ENCODE results near the gene TMEM214.

TMEM214 gene

DNA sequence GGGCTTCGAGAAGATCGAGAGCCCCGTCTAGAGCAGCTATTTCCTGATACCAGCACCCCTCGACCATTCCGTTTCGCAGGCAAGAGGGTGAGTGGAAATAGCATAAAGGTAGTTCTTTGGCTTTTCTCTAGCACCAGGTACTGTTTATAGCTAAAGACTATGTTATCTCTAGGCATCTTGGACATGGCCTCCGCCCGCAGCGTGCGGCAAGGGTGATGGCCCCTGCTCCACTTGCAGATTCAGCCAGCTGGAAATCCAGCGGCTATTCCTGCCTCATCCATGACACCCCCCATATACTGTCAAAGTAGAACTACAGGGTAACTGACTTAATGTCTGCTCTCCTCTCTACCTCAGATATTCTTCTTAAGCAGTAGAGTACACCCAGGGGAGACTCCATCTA lies 22.0 kb downstream of the TMEM214 start:
- H3K9me2 ChIP-seq (replicated peaks; ENCODE audit: low read depth, low read length), result no peaks in the 10 kb centered on the region
- TF ChIP-seq, protein P1, sequence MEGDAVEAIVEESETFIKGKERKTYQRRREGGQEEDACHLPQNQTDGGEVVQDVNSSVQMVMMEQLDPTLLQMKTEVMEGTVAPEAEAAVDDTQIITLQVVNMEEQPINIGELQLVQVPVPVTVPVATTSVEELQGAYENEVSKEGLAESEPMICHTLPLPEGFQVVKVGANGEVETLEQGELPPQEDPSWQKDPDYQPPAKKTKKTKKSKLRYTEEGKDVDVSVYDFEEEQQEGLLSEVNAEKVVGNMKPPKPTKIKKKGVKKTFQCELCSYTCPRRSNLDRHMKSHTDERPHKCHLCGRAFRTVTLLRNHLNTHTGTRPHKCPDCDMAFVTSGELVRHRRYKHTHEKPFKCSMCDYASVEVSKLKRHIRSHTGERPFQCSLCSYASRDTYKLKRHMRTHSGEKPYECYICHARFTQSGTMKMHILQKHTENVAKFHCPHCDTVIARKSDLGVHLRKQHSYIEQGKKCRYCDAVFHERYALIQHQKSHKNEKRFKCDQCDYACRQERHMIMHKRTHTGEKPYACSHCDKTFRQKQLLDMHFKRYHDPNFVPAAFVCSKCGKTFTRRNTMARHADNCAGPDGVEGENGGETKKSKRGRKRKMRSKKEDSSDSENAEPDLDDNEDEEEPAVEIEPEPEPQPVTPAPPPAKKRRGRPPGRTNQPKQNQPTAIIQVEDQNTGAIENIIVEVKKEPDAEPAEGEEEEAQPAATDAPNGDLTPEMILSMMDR (conservative IDR thresholded peaks at IDR 0.05; ENCODE audit: low read length), result no peak
- no peak for TF ChIP-seq EZH2phosphoT487 (IDR thresholded peaks at IDR 0.05; ENCODE audit: borderline replicate concordance)
- no peak overlapping the region for H3K4me2 ChIP-seq (ENCODE audit: low read depth, low read length, poor library complexity, severe bottlenecking)
- H3K4me3 ChIP-seq (ENCODE audit: low read length, poor library complexity, severe bottlenecking), result no peak overlapping the region
- H3K4me1 ChIP-seq (ENCODE audit: insufficient read depth, low read length, poor library complexity, severe bottlenecking), result peaks cover 19% of the 10 kb centered on the region
- H3K79me2 ChIP-seq (ENCODE audit: insufficient read depth, low read length), result peaks cover 21% of the 10 kb centered on the region
- H3K9ac ChIP-seq (ENCODE audit: low read depth, low read length, poor library complexity, severe bottlenecking), result no peak overlapping the region
- H4K20me1 ChIP-seq (ENCODE audit: insufficient read depth, low read length, poor library complexity, severe bottlenecking), result no peaks in the 10 kb centered on the region
- no peaks in the 10 kb centered on the region for H3K27me3 ChIP-seq (ENCODE audit: insufficient read depth, low read length, poor library complexity, severe bottlenecking)
- no peak overlapping the region for H2AFZ ChIP-seq (ENCODE audit: low read length)
- peaks cover 46% of the 10 kb centered on the region; the same call in 1 of the 2 replicates for H3K36me3 ChIP-seq (ENCODE audit: insufficient read depth, low read length)
- H3F3A ChIP-seq (ENCODE audit: low read depth), result peaks cover 3% of the 10 kb centered on the region; the same call in 1 of the 2 replicates
- no peaks in the 10 kb centered on the region for H3K9me3 ChIP-seq (ENCODE audit: insufficient read depth, low read depth, low read length)

- no peak overlapping the region for H3K4me2 ChIP-seq (ENCODE audit: low read depth, low read length, poor library complexity, severe bottlenecking)
- no peaks in the 10 kb centered on the region for H3K27me3 ChIP-seq (ENCODE audit: insufficient read depth, low read length, poor library complexity, severe bottlenecking)
- peaks cover 14% of the 10 kb centered on the region for H3K4me1 ChIP-seq (ENCODE audit: insufficient read depth, low read length, poor library complexity, severe bottlenecking)
- H3K4me3 ChIP-seq (ENCODE audit: low read length, poor library complexity, severe bottlenecking), result no peak overlapping the region
- H3K36me3 ChIP-seq (ENCODE audit: insufficient read depth, low read length), result peaks cover 47% of the 10 kb centered on the region; the same call in 1 of the 2 replicates
- no peaks in the 10 kb centered on the region for H3F3A ChIP-seq (ENCODE audit: low read depth)
- no peaks in the 10 kb centered on the region for H3K9me3 ChIP-seq (ENCODE audit: insufficient read depth, low read depth, low read length)
- peaks cover 16% of the 10 kb centered on the region for H3K79me2 ChIP-seq (ENCODE audit: insufficient read depth, low read length)
- H3K9ac ChIP-seq (ENCODE audit: low read depth, low read length, poor library complexity, severe bottlenecking), result no peak overlapping the region
- no peak for TF ChIP-seq EZH2phosphoT487 (IDR thresholded peaks at IDR 0.05; ENCODE audit: borderline replicate concordance)
- TF ChIP-seq, protein P1 (conservative IDR thresholded peaks at IDR 0.05; ENCODE audit: low read length), result no peak
- no peak overlapping the region for H2AFZ ChIP-seq (ENCODE audit: low read length)
- H4K20me1 ChIP-seq (ENCODE audit: insufficient read depth, low read length, poor library complexity, severe bottlenecking), result no peaks in the 10 kb centered on the region
- no peaks in the 10 kb centered on the region for H3K9me2 ChIP-seq (replicated peaks; ENCODE audit: low read depth, low read length)
Measured at GRCh38 chr2:27057184-27057583, 24.4 kb downstream of the TMEM214 start.

GRCh38 chr2:27058210-27058609 lies 25.4 kb downstream of the TMEM214 start:
- H3K9ac ChIP-seq (ENCODE audit: low read depth, low read length, poor library complexity, severe bottlenecking), result no peak overlapping the region
- TF ChIP-seq EZH2phosphoT487 (IDR thresholded peaks at IDR 0.05; ENCODE audit: borderline replicate concordance), result no peak
- TF ChIP-seq, protein P1 (conservative IDR thresholded peaks at IDR 0.05; ENCODE audit: low read length), result no peak
- H3K9me3 ChIP-seq (ENCODE audit: insufficient read depth, low read depth, low read length), result no peaks in the 10 kb centered on the region

More at GRCh38 chr2:27058210-27058609, 25.4 kb downstream of the TMEM214 start:
- Histone ChIP-seq H3K27me3 (ENCODE audit: insufficient read depth, low read length, poor library complexity, severe bottlenecking) (no peaks in the 10 kb centered on the region), H3K9me2 (replicated peaks; ENCODE audit: low read depth, low read length) (no peaks in the 10 kb centered on the region), H3K4me1 (ENCODE audit: insufficient read depth, low read length, poor library complexity, severe bottlenecking) (peaks cover 4% of the 10 kb centered on the region), H3F3A (ENCODE audit: low read depth) (no peaks in the 10 kb centered on the region), H3K79me2 (ENCODE audit: insufficient read depth, low read length) (peaks cover 6% of the 10 kb centered on the region; the same call in 1 of the 2 replicates), H4K20me1 (ENCODE audit: insufficient read depth, low read length, poor library complexity, severe bottlenecking) (no peaks in the 10 kb centered on the region), H3K4me3 (ENCODE audit: low read length, poor library complexity, severe bottlenecking) (no peak overlapping the region), H2AFZ (ENCODE audit: low read length) (no peak overlapping the region), H3K4me2 (ENCODE audit: low read depth, low read length, poor library complexity, severe bottlenecking) (no peak overlapping the region), H3K36me3 (ENCODE audit: insufficient read depth, low read length) (peaks cover 47% of the 10 kb centered on the region; the same call in 1 of the 2 replicates)
